NCI-H82 treated with DMSO at 0.1 percent for 48 hours (cell line): Measurements from ENCODE around the gene PRRC2B.
A peak's percentile ranks its signal among the peaks of the same experiment; 100 is the strongest.

Source experiments
- DNase-seq: peaks from one replicate; lab custom pipeline; 2025; ENCODE audit not compliant: unreplicated experiment; lab: John Stamatoyannopoulos, UW

PRRC2B gene

DNA sequence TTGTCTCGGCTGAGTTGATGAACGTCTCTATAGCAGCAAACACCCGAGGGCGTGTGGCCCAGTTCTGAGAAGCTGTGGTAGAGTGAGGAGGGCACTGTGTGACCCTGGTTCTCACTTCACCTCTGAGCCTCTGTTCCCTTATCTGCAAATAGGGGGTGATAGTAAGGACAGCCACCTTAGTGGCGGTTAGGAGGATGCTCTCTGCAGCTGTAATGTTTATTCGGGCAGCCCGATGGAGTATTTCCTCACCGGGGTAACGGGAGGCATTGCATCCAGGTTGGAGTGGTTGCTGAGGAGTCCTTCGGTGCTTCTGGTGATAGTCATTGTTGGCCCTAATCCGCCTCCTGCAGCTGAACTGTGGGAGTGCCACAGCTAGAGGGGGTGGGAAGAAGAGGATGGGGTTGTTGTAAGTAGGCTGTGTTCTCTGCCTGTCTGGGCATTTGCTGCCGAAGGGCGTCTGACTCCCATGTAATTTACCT is 13.9 kb downstream of the PRRC2B start:
- DNase-seq: peak; percentile 26

DNA sequence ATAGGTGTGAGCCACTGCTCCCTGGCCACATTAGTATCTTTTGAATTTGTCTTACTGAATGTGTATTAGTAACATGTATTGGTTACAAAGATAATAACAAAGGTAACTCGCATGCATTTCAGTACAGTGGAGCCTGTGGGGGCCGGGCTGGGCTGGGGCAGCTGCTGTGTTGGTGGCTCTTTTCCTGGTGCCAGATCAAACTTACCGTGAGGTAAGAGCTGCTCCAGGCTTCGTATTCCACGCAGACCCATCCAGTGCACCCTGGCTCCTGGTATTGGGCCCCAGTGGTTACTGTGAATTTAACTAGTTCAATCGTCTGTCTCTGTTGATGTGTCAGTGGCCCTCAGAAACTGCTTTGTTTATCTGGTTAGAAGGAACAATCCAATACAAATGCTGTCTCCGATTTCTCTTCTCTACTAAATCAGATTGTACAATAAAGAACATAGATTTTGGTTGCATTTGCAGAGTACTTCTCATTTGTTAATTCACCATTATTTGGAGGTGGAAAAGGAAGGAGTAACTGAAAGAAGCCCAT is 15.6 kb downstream of the PRRC2B start:
- peak; percentile 63 for DNase-seq

DNA sequence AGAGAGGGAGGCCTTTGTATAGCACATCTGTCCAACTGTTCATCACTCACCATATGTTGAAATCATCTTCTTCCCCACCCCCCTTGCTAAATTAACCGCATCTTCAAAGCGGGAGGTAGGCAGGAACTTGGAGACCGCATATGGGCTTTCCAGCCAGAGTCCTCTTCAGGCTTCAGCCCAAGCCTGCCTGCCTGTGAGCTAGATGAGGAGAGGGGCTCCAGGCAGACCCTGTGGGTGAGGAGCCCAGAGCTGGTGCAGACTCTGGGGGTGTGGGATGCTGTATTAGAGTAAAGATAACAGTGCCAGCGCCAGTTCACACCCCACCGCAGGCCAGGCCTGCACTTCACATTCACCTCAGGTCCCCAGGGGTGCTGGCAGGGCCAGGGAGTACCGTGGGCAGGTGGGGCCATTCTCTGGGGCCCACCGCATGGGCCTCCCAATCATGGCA is 16.2 kb downstream of the PRRC2B start:
- peak; percentile 83 for DNase-seq

DNA sequence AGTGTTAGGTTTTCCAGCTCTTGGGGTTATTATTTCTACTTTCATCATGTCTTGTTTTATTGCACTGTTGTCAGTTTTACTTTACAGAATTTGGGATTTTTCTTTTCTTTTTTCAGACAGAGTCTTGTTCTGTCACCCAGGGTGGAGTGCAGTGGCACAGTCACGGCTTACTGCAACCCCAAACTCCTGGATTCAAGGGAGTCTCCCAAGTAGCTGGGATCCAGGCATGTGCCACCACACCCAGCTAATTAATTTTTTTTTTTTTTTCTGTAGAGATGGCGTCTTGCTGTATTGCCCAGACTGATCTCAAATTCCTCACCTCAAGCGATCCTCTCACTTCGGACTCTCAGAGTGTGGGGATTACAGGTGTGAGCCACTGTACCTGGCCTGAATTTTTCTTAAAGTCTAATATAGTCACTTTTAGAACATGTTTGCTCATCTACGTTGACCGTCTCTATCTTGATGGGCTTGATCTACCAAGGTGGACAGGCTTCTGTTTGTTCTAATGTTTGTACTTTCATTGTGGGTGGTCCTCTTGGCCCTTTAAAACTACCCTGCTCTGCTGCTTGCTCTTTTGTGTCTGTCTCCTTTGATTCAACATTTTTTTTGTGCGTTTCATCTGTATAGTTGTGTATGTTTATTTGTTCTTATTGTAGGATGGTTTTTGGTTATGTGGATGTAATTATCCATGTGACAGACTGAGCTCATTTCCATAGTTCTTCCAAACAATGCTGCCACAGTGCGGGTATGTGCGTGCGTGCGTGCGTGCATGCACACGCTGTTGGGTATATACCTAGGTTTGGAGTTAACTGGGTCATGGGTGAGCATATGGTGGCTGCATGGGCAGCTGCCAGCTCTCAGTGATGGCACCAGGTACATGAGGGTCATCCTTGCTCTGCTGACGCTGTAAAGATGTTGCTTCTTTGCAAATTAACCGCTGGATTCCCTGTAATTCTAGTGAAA is 18.1 kb downstream of the PRRC2B start:
- no peak for DNase-seq

DNA sequence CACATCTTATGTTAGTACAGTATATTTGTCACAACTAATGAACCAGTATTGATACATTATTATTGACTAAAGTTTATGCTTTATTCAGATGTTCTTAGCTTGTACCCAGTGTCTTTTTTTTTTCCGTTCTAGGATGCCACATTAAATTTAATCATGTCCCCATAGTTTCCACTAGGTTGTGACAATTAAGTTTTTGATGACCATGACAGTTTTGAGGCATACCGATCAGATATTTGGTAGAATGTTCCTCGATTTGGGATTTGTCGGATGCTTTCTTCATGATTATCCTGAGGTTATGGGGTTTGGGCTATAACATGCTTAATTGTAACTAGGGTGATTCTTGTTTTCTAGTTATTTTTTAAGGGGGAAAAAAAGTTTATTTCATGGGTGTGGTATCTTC is 22.6 kb downstream of the PRRC2B start:
- no peak for DNase-seq

DNA sequence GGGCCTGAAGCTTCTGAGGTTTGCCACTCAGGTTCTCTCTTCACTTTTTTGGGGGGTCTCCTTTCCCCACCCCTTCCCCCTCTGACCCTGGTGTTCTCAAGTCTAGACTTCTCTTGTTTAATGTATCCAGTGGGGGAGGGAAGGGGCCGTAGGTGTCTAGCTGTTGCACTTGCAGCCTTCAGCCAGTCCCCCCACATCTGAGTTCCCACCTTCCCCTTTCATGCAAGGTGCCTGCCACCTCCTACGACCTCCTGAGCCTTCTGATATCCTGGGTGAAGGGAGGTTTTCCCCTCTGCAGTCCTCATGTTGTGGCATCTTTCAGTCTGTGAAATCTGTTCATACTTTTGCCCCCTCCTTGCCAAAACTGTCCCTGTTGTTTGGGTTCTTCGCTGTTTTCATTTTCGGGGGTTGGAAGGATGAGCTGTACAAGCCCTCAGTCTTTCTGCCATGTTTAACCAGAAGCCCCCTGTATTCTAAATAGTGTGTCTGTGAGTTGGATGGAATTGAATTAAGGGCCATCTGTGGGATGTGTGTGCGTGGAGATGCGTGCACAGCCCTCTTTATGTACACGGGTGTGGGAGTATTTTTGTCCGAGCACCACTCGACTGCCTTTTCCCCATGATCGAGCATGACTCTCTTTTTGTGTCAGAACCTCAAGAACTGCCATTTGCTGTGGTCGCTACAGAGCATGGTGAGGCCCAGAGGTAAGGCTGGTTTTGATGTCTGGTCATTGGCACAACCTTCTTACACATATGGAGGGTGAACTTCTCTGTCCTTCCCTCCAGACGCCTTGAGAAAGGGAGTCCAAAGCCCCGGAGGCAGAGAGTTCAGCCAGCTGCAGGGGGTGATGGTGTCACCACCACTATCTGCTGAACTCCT is 23.6 kb downstream of the PRRC2B start:
- DNase-seq: no peak

DNA sequence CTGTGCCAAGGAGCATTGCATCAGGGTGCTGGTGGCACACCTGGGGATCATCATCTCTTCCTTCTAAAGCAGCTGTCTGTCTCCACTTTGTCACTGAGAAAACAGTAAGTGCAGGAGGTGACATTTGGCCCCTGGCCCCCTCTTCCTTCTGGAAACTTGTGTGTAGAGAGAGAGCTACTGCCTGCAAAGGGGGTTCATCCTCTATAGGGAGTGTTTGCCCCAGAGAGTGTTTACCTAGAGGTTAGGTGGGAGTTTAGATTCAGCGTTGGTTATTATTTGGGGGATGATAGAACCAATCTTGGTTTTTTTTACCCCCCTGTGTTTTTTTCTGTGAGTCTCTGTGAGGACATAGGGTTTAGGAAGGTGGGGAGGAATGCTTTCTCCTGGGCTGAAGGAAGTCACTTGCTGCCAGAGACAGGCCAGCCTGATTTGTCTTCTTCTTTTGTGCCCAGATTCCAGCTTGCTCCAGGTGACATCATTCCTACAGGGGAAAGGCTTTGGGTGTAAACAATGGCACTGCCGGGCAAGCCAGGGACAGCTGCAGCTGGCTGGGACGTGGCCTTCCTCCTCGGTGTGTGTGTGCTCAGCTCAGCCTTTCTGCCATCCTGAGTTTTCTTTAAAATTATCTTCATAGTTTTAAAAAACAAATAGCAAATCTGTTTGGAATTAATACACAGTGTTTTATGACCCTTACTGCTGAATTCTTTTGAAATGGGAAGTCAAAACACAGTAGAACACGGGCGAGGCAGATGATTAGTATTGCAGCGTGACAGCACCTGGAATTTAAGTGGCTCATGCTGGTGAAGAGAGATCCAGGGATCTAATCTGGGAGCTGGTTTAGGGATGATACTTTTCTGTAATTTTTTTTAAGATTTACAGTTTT is 24.5 kb downstream of the PRRC2B start:
- no peak for DNase-seq

DNA sequence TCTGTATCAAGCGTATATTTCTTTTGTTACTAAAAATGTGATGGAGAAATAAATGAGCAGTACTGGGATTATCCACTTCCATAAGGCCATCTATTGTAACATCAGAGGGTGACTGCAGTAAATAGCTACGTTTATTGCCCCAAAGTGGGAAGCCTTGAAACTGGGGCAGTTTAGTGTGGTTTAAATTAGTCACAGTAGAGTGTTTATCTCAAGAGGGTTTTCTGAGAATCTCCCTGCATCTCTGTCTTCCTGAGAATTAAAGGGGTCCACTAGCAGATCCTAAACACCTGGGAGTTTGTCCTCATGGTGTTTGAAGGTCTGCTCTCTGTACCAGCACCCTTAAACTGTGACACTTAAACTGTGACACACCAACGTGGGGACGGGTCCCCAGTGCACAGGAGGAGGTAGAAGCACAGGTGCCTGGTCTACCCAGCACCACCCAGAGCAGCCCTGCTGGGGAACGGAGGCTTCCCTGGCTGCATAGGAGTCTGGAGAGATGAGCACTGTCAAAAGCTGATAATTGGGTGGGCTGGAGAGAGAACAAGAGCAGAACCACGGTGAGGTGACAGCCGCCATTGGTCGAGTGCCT is 25.2 kb downstream of the PRRC2B start:
- DNase-seq: no peak

DNA sequence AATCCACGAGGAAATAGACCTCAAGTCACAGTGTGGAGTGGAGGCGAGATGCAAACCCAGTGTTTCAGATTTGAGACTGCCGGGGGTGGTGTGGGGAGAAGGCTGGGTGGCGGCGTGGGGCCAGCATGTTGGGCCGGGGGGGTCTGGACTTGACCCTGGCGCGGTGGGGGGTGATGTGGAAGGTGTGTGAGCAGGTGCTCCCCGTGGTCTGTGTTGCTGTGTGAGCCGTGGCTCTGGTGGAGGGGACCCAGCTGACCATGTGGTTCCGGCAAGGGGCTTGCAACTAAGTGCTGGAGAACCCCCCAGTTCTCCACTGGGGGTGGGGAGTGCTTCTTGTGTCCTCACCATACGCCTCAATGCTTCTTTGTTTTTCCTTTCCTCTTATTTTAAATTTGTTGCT is 25.8 kb downstream of the PRRC2B start:
- no peak for DNase-seq

DNA sequence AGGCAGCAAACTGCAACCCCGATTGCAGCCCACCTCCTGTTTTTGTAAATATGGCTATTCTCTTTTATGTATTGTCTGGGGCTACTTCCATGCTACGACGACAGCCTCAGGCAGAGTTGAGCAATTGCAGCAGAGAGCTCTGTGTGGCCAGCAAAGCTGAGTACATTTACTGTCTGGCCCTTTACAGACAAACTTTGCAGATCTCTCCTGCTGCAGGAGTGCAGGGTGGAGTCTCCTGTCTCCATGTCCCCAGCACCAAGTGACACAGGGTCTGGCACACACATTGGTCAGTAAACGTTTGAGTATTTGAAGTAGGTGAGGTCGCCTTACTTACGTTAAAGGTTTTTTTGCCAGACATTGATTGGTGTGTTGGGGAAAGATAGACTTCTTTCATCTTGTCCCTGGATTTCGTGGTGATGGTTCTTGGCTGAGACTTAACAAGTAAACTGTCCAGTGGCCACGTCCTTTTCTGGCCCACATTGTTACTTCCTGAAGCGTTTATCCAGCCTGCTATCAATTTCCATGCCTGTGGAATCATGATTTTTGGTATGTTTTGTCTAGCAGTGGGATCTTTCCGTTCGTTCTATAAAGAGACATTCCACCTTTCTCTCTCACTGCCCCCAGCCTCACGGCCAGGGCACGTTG is 27.2 kb downstream of the PRRC2B start:
- DNase-seq: no peak

DNA sequence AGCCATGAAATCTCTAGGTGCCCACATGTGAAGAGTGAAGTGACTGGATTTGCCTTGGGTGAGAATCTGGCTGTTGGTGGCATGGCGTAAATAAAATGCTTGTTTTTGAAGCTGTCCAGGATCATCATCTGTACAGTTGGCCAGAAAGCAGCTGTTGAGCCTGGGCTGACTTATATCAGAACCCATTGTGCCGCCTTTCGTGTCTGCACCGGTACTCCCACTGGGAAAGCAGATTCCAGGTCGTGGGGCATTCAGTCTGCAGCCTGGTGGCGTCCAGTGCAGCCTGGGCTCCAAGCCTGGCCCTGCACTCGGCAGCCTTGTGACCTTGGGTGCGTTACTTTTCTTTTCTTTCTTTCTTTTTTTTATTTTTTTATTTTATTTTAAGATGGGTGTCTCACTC is 27.8 kb downstream of the PRRC2B start:
- DNase-seq: no peak

DNA sequence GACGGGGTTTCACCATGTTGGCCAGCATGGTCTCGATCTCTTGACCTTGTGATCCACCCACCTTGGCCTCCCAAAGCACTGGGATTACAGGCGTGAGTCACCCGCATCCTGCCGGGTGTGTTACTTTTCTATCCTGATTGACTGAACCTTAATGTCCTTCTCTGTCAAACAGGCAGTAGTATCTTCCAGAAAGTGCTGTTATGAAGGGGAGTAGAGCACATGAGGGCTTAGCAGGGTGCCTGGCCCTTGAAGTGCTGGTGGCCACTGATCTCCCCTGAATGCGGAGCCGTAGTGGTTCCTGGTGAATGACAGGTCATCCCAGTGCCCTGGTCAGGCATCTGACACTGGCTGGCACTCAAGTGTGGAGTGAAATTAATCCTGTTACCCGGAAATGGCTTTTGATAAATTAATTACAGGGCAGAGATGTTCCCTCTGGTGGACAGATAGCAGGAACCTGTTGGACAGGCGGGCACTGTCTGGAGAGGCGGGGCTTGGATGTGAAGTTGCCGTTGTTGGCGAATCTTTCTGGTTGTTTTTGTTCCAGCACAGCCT is 28.4 kb downstream of the PRRC2B start:
- DNase-seq: no peak

DNA sequence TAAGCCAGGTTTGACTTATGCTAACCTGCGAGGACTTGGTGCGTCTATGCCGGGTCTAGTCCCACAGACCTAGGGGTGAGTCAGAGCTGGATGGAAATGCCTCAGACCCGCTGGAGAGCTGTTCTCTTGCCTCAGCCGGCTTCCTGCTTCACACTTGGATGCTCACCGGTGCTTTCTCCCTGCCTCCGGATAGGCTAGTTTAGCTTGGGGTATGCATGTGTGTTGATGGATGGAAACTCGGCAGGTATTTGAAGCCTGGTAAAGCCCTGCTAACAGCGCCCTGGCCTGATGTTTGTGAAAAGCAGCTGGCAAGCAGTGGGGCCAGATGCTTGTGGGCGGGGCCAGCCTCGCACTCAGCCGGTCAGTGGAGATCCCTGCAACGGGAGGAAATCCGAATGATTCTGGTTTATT is 29.3 kb downstream of the PRRC2B start:
- DNase-seq: no peak

DNA sequence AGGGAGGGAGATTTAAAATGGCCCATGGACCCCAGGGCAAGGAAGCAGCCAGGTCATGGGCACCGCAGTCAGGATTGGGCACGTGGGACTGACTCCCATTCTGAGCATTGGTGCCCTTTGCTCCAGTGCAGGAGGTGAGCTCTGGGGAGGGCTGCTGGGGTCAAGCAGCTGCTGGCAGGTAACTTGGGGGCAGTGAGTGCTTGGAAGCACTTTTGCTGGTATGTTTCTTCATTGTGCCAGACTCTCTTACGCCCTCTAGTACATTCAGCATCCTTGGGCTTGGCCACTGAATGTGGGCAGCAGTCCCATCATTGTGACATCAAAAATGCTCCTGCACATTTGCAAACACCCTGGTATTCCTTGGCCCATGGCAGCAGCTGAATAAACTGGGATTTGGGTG is 32.7 kb downstream of the PRRC2B start:
- DNase-seq: no peak

DNA sequence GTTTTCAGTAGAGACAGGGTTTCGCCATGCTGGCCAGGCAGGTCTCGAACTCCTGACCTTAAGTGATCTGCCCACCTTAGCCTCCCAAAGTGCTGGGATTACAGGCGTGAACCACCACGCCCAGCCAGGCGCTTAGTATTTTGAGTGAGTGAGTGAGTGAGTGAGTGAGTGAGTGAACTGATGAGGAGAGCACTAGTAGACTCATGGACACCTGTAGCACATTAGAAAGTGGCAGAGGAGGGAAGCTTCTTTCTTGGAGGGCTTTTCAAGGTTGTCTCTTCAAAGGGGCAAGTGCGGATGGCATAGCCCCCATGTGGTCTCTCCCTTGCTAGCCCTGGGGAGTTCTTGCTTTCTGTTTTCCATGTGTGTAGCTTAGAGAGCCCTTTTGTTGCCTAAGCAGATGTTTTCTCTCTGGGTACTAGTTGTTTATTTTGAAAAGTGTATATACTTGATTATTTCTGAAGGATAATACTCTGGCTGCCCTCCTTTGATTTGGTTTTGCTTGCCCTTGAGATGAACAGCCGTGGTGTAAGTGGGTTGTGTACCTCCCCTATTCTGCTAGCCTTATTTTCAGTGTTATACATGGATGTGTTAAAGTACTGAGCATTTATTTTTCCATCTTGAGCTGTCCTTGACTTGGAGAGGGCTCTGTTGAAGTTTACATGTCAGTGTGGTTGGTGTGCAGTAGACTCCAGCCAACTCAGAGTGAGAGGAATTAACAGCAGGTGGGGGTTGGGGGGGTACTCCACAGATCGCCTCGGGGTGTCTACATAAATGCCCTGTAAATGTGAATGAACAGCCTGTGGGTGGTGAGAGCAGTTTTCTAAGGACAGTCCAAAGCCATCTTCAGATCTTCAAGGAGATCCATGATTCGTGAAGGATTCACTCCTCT is 35.5 kb downstream of the PRRC2B start:
- no peak for DNase-seq

DNA sequence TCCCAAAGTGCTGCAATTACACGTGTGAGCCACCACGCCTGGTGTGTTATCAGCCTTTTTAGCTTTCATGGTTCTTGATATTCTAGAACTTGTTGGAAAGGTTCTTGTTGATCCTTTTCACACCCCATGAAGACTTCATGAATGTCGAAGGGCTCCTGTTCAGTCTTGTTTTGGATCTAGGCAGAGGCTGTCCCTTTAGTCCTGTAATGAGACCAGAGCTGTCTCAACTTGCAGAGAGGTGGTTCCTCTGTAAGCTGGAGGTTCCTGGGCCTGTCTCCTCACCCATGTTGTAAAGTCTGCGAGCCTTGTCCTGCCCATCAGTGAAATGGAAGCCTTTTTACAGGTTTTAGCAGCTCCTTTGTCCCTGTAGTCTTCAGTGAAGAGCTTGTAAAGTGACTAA is 38.2 kb downstream of the PRRC2B start:
- DNase-seq: no peak

DNA sequence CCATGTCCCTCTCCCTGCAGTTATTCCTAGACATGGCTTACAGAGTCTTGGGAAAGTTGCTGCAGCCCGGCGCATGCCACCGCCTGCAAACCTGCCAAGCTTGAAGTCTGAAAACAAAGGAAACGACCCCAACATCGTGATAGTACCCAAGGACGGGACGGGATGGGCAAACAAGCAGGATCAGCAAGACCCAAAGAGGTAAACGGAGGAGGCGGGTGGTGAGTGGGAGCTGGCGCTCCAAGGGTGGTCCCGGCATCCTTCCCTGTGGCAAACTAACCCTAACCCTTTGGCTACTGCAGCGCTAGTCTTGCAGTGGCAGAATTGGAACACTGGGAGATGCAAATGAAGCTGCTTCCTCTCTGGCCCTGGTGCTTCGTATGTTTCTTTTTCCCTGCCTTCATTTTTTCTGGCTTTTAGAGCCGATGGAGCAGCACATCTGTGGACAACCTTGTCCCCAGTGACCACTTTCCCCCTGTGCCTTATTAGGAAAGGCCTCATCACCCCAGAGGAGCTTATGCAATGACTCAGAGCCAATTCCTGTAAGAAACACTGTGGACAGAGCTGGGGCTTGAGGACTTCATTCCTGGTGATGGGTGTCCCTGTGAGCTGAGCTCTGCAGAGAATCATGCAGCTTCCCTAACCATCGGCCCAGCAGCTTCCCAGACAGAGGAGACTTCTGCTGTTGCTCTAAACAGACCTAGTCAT is 38.9 kb downstream of the PRRC2B start:
- DNase-seq: no peak
